ENCODE measurements around the gene CFAP46. TPM values are rescaled to one million over a fixed set of nuclear protein-coding genes. Genes with fewer than 3 reads are reported as not detected.

CFAP46 gene
- total and polyA plus RNA-seq, 2 donors (not counting 1 experiment from before 2014, with no cell fraction given) = 0.07 TPM; not detected in 1

GRCh38 chr10:132922872-132923271, 19.5 kb downstream of the CFAP46 start:
- H2AFZ ChIP-seq (ENCODE audit: insufficient read depth, low read depth, low read length, poor library complexity, severe bottlenecking) = no peak overlapping the region
- TF ChIP-seq, protein P1, sequence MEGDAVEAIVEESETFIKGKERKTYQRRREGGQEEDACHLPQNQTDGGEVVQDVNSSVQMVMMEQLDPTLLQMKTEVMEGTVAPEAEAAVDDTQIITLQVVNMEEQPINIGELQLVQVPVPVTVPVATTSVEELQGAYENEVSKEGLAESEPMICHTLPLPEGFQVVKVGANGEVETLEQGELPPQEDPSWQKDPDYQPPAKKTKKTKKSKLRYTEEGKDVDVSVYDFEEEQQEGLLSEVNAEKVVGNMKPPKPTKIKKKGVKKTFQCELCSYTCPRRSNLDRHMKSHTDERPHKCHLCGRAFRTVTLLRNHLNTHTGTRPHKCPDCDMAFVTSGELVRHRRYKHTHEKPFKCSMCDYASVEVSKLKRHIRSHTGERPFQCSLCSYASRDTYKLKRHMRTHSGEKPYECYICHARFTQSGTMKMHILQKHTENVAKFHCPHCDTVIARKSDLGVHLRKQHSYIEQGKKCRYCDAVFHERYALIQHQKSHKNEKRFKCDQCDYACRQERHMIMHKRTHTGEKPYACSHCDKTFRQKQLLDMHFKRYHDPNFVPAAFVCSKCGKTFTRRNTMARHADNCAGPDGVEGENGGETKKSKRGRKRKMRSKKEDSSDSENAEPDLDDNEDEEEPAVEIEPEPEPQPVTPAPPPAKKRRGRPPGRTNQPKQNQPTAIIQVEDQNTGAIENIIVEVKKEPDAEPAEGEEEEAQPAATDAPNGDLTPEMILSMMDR (IDR thresholded peaks at IDR 0.05) = no peak
- no peak for TF ChIP-seq EZH2 (IDR thresholded peaks at IDR 0.05; ENCODE audit: borderline replicate concordance, insufficient read depth, low read depth, low read length, poor library complexity, severe bottlenecking)
- Mint-ChIP-seq H3K27ac (no peak overlapping the region), H3K4me3 (no peak overlapping the region), H3K27me3 (peaks cover 7% of the 10 kb centered on the region), H3K4me1 (no peaks in the 10 kb centered on the region), H3K9me3 (ENCODE audit: insufficient read depth) (no peaks in the 10 kb centered on the region)
- H3K4me2 ChIP-seq (replicated peaks; ENCODE audit: low read depth, low read length, poor library complexity, severe bottlenecking) = no peak overlapping the region
- no peak for ATAC-seq (ENCODE audit: low read depth)
- H3K4me3 ChIP-seq (ENCODE audit: control extremely low read depth in 1 of 5, extremely low read depth in 1 of 5, insufficient read depth in 1 of 5, low read depth in 2 of 5, low read length in 4 of 5) = no peak overlapping the region
- no peaks in the 10 kb centered on the region for H3K79me2 ChIP-seq (ENCODE audit: control insufficient read depth, insufficient read depth, low read length)
- WGBS (ENCODE audit: insufficient coverage) = 48% methylated on average over 17 of the region's 17 CpGs
- no peak overlapping the region for H3K27ac ChIP-seq (ENCODE audit: low read length in 2 of 2)
- no peak for DNase-seq
- no peaks in the 10 kb centered on the region for H4K20me1 ChIP-seq (ENCODE audit: control insufficient read depth, insufficient read depth, low read length, poor library complexity, severe bottlenecking)
- no peaks in the 10 kb centered on the region for H3K36me3 ChIP-seq (replicated peaks in 1 of 2; ENCODE audit: control extremely low read depth in 1 of 2, control insufficient read depth in 1 of 2, extremely low read depth in 1 of 2, insufficient read depth in 2 of 2, low read length in 1 of 2)
- peaks cover 0 to 7% (median 0%) of the 10 kb centered on the region in 4 experiments for H3K27me3 ChIP-seq (replicated peaks in 1 of 4; ENCODE audit: control extremely low read depth in 1 of 4, control insufficient read depth in 3 of 4, insufficient read depth in 4 of 4, low read length in 3 of 4)
- H3K9ac ChIP-seq (ENCODE audit: low read length) = no peak overlapping the region
- peaks cover 0 to 12% (median 0%) of the 10 kb centered on the region in 3 donors for H3K9me3 ChIP-seq (ENCODE audit: control extremely low read depth in 1 of 3, control insufficient read depth in 2 of 3, insufficient read depth in 1 of 3, low read length in 2 of 3)
- CTCF ChIA-PET = no interaction called here
- H3K4me1 ChIP-seq (ENCODE audit: control insufficient read depth in 2 of 2, insufficient read depth in 2 of 2, low read length in 2 of 2) = no peaks in the 10 kb centered on the region
- POLR2A ChIA-PET = no interaction called here
- intact Hi-C loops (cut with micrococcal nuclease) = no loop called here

- ChIA-PET POLR2A (no interaction called here), CTCF (no interaction called here)
- Mint-ChIP-seq H3K4me1 (peaks cover 3% of the 10 kb centered on the region), H3K4me3 (no peak overlapping the region), H3K27me3 (peaks cover 10% of the 10 kb centered on the region), H3K27ac (no peak overlapping the region), H3K9me3 (ENCODE audit: insufficient read depth) (no peaks in the 10 kb centered on the region)
- TF ChIP-seq EZH2 (IDR thresholded peaks at IDR 0.05; ENCODE audit: borderline replicate concordance, insufficient read depth, low read depth, low read length, poor library complexity, severe bottlenecking) = no peak
- TF ChIP-seq, protein P1 (IDR thresholded peaks at IDR 0.05) = no peak
- H3K79me2 ChIP-seq (ENCODE audit: control insufficient read depth, insufficient read depth, low read length) = no peaks in the 10 kb centered on the region
- no peaks in the 10 kb centered on the region for H4K20me1 ChIP-seq (ENCODE audit: control insufficient read depth, insufficient read depth, low read length, poor library complexity, severe bottlenecking)
- WGBS (ENCODE audit: insufficient coverage) = 92% methylated on average over 52 of the region's 52 CpGs
- H3K36me3 ChIP-seq (replicated peaks in 1 of 2; ENCODE audit: control extremely low read depth in 1 of 2, control insufficient read depth in 1 of 2, extremely low read depth in 1 of 2, insufficient read depth in 2 of 2, low read length in 1 of 2) = no peaks in the 10 kb centered on the region
- no peak overlapping the region for H2AFZ ChIP-seq (ENCODE audit: insufficient read depth, low read depth, low read length, poor library complexity, severe bottlenecking)
- peaks cover 0 to 9% (median 0%) of the 10 kb centered on the region in 4 experiments for H3K27me3 ChIP-seq (replicated peaks in 1 of 4; ENCODE audit: control extremely low read depth in 1 of 4, control insufficient read depth in 3 of 4, insufficient read depth in 4 of 4, low read length in 3 of 4)
- intact Hi-C loops (cut with micrococcal nuclease) = no loop called here
- H3K27ac ChIP-seq (ENCODE audit: low read length in 2 of 2) = no peak overlapping the region
- peaks cover under 1 to 2% of the 10 kb centered on the region in 2 donors for H3K4me1 ChIP-seq (ENCODE audit: control insufficient read depth in 2 of 2, insufficient read depth in 2 of 2, low read length in 2 of 2)
- H3K4me2 ChIP-seq (replicated peaks; ENCODE audit: low read depth, low read length, poor library complexity, severe bottlenecking) = no peak overlapping the region
- peaks cover 0 to 13% (median 0%) of the 10 kb centered on the region in 3 donors for H3K9me3 ChIP-seq (ENCODE audit: control extremely low read depth in 1 of 3, control insufficient read depth in 2 of 3, insufficient read depth in 1 of 3, low read length in 2 of 3)
- no peak overlapping the region for H3K4me3 ChIP-seq (ENCODE audit: control extremely low read depth in 1 of 5, extremely low read depth in 1 of 5, insufficient read depth in 1 of 5, low read depth in 2 of 5, low read length in 4 of 5)
- no peak for DNase-seq
- no peak for ATAC-seq (ENCODE audit: low read depth)
- H3K9ac ChIP-seq (ENCODE audit: low read length) = no peak overlapping the region
These were observed 20.3 kb downstream of the CFAP46 start for GRCh38 chr10:132921818-132922807.
